Upper lobe of right lung (tissue), 1 donor: ENCODE data around the gene CCSER1. TPM values are rescaled to one million over a fixed set of nuclear protein-coding genes. Genes with fewer than 3 reads are reported as not detected.
A peak's percentile ranks its signal among the peaks of the same experiment; 100 is the strongest.

Experiments used
- ATAC-seq: fragments of 200-7000 bp; cut with Tn5 transposase; one replicate; pipeline ENCODE4 v1.9.1; 2020; ENCODE audit warnings: mild to moderate bottlenecking, moderate library complexity
- DNase-seq: peaks from one replicate; pipeline ENCODE4 v3.0.0-alpha.2; 2020
- H3K27ac ChIP-seq: fragments of 200-600 bp; one replicate; pipeline ENCODE4 v1.8.0; 2022
- H3K27me3 ChIP-seq: fragments of 200-600 bp; one replicate; pipeline ENCODE4 v1.8.0; 2022; ENCODE audit warnings: mild to moderate bottlenecking
- H3K36me3 ChIP-seq: fragments of 200-600 bp; one replicate; pipeline ENCODE4 v1.8.0; 2022
- H3K4me1 ChIP-seq: fragments of 200-600 bp; one replicate; pipeline ENCODE4 v1.8.0; 2022
- H3K4me3 ChIP-seq: fragments of 200-600 bp; one replicate; pipeline ENCODE4 v1.8.0; 2022; ENCODE audit warnings: mild to moderate bottlenecking
- H3K9me3 ChIP-seq: fragments of 200-600 bp; one replicate; pipeline ENCODE4 v1.8.0; 2022
- CTCF ChIP-seq: fragments of 200-600 bp; IDR thresholded peaks from one replicate; pipeline ENCODE4 v1.8.0; 2022; ENCODE audit warnings: antibody characterized with exemption
- intact Hi-C: fragments of 100-400 bp; cut with DNase I; formaldehyde crosslinking; loops from one replicate; pipeline ENCODE4 v1.11.0; 2022
- total RNA-seq: library from RNA; stranded (reverse); fragmentation: NEBNext Ultra II Directional; extraction: Animal tissue kit (Norgen Biotek cat#: 25700); gene quantifications from one replicate; pipeline ENCODE4 v1.2.1, GENCODE V29; 2021
- donor health status: DM: no; HTN: yes; CAD: no; lungs with severe emphysema.

Gene CCSER1
- total RNA-seq, 1 donor from 2014 or later: 7.4 TPM

- H3K27ac ChIP-seq: no peak overlapping the region
- intact Hi-C loops: no loop called here
- H3K4me1 ChIP-seq: no peaks in the 10 kb centered on the region
- H3K27me3 ChIP-seq: no peaks in the 10 kb centered on the region
- H3K9me3 ChIP-seq: no peaks in the 10 kb centered on the region
- no peak for DNase-seq
- no peak for TF ChIP-seq CTCF
- no peak overlapping the region for H3K4me3 ChIP-seq
- ATAC-seq: no peak
- no peaks in the 10 kb centered on the region for H3K36me3 ChIP-seq
These were observed 6.4 kb upstream of the CCSER1 start for GRCh38 chr4:90120815-90121214.

GRCh38 chr4:90121676-90122354, 5.4 kb upstream of the CCSER1 start:
- no peak for ATAC-seq
- Histone ChIP-seq H3K4me1 (peaks cover 3% of the 10 kb centered on the region), H3K27ac (no peak overlapping the region), H3K36me3 (no peaks in the 10 kb centered on the region), H3K9me3 (no peaks in the 10 kb centered on the region), H3K4me3 (no peak overlapping the region), H3K27me3 (no peaks in the 10 kb centered on the region)
- no peak for TF ChIP-seq CTCF
- intact Hi-C loops: no loop called here
- no peak for DNase-seq

GRCh38 chr4:90122355-90122748, 4.8 kb upstream of the CCSER1 start:
- Histone ChIP-seq H3K27ac (no peak overlapping the region), H3K27me3 (no peaks in the 10 kb centered on the region), H3K36me3 (no peaks in the 10 kb centered on the region), H3K9me3 (no peaks in the 10 kb centered on the region), H3K4me3 (no peak overlapping the region), H3K4me1 (peaks cover 6% of the 10 kb centered on the region)
- TF ChIP-seq CTCF: no peak
- DNase-seq (no peak), ATAC-seq (no peak)
- intact Hi-C loops: no loop called here

GRCh38 chr4:90124276-90124675, 2.9 kb upstream of the CCSER1 start:
- DNase-seq: no peak
- Histone ChIP-seq H3K9me3 (no peaks in the 10 kb centered on the region), H3K4me3 (no peak overlapping the region), H3K4me1 (peaks cover 12% of the 10 kb centered on the region), H3K27ac (no peak overlapping the region), H3K36me3 (no peaks in the 10 kb centered on the region), H3K27me3 (no peaks in the 10 kb centered on the region)
- no peak for ATAC-seq
- intact Hi-C loops: no loop called here
- TF ChIP-seq CTCF: no peak

- Histone ChIP-seq H3K27me3 (no peaks in the 10 kb centered on the region), H3K36me3 (no peaks in the 10 kb centered on the region), H3K4me3 (peak overlapping the region; percentile 61), H3K27ac (no peak overlapping the region), H3K9me3 (no peaks in the 10 kb centered on the region), H3K4me1 (peaks cover 14% of the 10 kb centered on the region)
- no peak for TF ChIP-seq CTCF
- intact Hi-C loops: no loop called here
- DNase-seq (no peak), ATAC-seq (no peak)
These were observed 389 bp upstream of the CCSER1 start for GRCh38 chr4:90126805-90127204.
